ENCODE data around the gene ADISSP.

ADISSP gene

DNA sequence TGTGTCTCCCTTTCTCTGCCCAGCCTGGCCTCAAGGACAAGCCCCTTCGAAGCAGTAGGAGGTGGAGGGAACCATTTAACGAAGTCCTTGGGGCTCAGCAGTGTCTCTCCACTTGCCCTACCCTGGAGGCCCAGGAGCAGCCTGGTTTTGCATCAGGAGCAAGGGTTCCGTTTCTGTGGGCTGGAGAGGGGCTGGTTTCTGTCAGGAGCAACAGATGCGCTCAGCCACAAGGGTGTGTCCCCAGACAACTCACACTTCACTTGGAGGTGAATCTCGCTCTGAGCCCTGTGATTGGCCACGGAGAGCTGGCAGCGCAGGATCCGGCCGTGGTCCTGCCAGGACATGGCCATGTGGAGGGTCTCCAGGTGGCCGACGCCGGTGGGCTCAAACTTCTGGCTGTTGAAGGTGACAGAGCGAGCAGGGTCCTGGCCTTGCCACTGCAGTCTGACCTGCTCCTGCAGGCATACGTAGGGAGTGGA is 62.0 kb downstream of the ADISSP start:
- no peak overlapping the region for H3K4me3 ChIP-seq (ENCODE audit: low read length)
- TF ChIP-seq, protein P1, sequence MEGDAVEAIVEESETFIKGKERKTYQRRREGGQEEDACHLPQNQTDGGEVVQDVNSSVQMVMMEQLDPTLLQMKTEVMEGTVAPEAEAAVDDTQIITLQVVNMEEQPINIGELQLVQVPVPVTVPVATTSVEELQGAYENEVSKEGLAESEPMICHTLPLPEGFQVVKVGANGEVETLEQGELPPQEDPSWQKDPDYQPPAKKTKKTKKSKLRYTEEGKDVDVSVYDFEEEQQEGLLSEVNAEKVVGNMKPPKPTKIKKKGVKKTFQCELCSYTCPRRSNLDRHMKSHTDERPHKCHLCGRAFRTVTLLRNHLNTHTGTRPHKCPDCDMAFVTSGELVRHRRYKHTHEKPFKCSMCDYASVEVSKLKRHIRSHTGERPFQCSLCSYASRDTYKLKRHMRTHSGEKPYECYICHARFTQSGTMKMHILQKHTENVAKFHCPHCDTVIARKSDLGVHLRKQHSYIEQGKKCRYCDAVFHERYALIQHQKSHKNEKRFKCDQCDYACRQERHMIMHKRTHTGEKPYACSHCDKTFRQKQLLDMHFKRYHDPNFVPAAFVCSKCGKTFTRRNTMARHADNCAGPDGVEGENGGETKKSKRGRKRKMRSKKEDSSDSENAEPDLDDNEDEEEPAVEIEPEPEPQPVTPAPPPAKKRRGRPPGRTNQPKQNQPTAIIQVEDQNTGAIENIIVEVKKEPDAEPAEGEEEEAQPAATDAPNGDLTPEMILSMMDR (conservative IDR thresholded peaks at IDR 0.05; ENCODE audit: low read depth, low read length) = no peak
- no peak for DNase-seq (ENCODE audit: low read depth)

- TF ChIP-seq, protein P1 (conservative IDR thresholded peaks at IDR 0.05; ENCODE audit: low read depth, low read length) = no peak
- no peak for DNase-seq (ENCODE audit: low read depth)
- H3K4me3 ChIP-seq (ENCODE audit: low read length) = no peak overlapping the region
These were observed 63.5 kb downstream of the ADISSP start for GRCh38 chr20:3704087-3704486.

All from retinal pigment epithelial cell (primary cell).